ENCODE data around the gene KANTR. TPM values are rescaled to one million over a fixed set of nuclear protein-coding genes. Genes with fewer than 3 reads are reported as not detected.

The KANTR gene
- total and polyA plus RNA-seq, 2 of the 4 experiments (the other 2 are of a cell fraction), result 1.6 to 6.3 TPM

DNA sequence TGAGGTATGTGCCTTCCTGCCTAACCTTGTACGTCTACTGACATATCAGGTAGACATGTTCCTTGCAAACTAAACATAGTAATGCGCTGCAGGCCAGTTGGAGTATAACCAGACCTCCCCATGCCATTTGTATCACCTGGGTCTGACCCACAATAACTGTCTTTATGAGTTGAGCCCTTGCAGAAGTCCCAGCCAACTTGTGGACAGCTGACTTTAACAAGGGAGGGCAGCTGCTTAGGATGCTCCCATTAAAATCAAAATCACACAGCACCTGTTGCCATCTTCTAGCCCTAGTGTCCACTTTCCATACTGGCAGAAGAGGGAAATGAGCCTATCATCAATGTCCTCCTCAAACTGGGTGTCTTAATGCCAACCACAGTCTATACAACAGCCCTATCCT is 41.6 kb downstream of the KANTR start:
- in situ Hi-C loops (cut with MboI; ENCODE audit: low sequenced_read_pairs) (no loop called here), intact Hi-C loops (cut with micrococcal nuclease) (no loop called here), dilution Hi-C loops (cut with HindIII; ENCODE audit: low sequenced_read_pairs, unreplicated experiment) (no loop called here)
- Histone ChIP-seq H4K91ac (ENCODE audit: insufficient read depth, low read depth, low read length) (no peak overlapping the region), H3K27ac (ENCODE audit: insufficient read depth, low read length) (no peak overlapping the region), H4K5ac (ENCODE audit: low read depth, low read length) (no peak overlapping the region), H2BK20ac (ENCODE audit: low read depth, low read length) (no peak overlapping the region), H3K9me1 (ENCODE audit: insufficient read depth, low read length) (no peaks in the 10 kb centered on the region; the same call in 1 of the 2 replicates), H3K4me1 (ENCODE audit: control insufficient read depth, insufficient read depth, low read length) (no peaks in the 10 kb centered on the region), H3K9ac (ENCODE audit: low read depth, low read length) (no peak overlapping the region), H3K27me3 (ENCODE audit: control insufficient read depth, insufficient read depth, low read length) (peaks cover 9% of the 10 kb centered on the region), H3K4ac (ENCODE audit: low read depth, low read length) (no peak overlapping the region), H2AFZ (replicated peaks; ENCODE audit: low read length, poor library complexity) (no peak overlapping the region), H3K79me1 (ENCODE audit: low read depth in 1 of 2, low read length in 2 of 2) (no peaks in the 10 kb centered on the region), H3K56ac (ENCODE audit: extremely low read depth, insufficient read depth, low read length) (no peak overlapping the region), H2AK5ac (ENCODE audit: low read depth, low read length) (no peak overlapping the region), H2BK120ac (ENCODE audit: low read depth, low read length) (no peak overlapping the region), H3K4me2 (ENCODE audit: low read depth, low read length) (no peak overlapping the region), H3K4me3 (ENCODE audit: insufficient read depth, low read depth, low read length) (no peak overlapping the region), H4K20me1 (ENCODE audit: insufficient read depth, low read length) (0 out of 2 replicates have a peak, but pooled peaks cover 4% of the 10 kb centered on the region), H2BK15ac (ENCODE audit: low read depth, low read length) (no peak overlapping the region), H4K8ac (ENCODE audit: low read depth in 2 of 2, low read length in 2 of 2) (no peak overlapping the region), H3K18ac (ENCODE audit: low read depth, low read length) (no peak overlapping the region), H2BK5ac (ENCODE audit: low read depth, low read length, poor library complexity, severe bottlenecking) (no peak overlapping the region), H3K14ac (replicated peaks; ENCODE audit: low read depth, low read length) (no peak overlapping the region), H3K9me3 (ENCODE audit: control insufficient read depth, insufficient read depth, low read length) (no peaks in the 10 kb centered on the region), H3K36me3 (ENCODE audit: control insufficient read depth, insufficient read depth, low read length) (peaks cover 5% of the 10 kb centered on the region; the same call in 1 of the 2 replicates), H3K23ac (ENCODE audit: low read depth, low read length) (no peak overlapping the region), H2AK9ac (replicated peaks; ENCODE audit: low read depth, low read length, poor library complexity) (no peak overlapping the region)
- BruUV-seq (replicated peaks), result no TSS peak
- TF ChIP-seq NFE2L2 (IDR thresholded peaks at IDR 0.05; ENCODE audit: low read depth, low read length), result no peak
- TF ChIP-seq, protein P1, sequence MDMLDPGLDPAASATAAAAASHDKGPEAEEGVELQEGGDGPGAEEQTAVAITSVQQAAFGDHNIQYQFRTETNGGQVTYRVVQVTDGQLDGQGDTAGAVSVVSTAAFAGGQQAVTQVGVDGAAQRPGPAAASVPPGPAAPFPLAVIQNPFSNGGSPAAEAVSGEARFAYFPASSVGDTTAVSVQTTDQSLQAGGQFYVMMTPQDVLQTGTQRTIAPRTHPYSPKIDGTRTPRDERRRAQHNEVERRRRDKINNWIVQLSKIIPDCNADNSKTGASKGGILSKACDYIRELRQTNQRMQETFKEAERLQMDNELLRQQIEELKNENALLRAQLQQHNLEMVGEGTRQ (IDR thresholded peaks at IDR 0.05; ENCODE audit: low read depth, low read length), result no peak
- TF ChIP-seq, protein P2, sequence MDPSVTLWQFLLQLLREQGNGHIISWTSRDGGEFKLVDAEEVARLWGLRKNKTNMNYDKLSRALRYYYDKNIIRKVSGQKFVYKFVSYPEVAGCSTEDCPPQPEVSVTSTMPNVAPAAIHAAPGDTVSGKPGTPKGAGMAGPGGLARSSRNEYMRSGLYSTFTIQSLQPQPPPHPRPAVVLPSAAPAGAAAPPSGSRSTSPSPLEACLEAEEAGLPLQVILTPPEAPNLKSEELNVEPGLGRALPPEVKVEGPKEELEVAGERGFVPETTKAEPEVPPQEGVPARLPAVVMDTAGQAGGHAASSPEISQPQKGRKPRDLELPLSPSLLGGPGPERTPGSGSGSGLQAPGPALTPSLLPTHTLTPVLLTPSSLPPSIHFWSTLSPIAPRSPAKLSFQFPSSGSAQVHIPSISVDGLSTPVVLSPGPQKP (IDR thresholded peaks at IDR 0.05; ENCODE audit: borderline replicate concordance, low read depth, low read length), result no peak
- no peak for TF ChIP-seq BHLHE40 (IDR thresholded peaks at IDR 0.05; ENCODE audit: low read depth, low read length)
- TF ChIP-seq CHD1 (IDR thresholded peaks at IDR 0.05; ENCODE audit: low read depth, low read length), result no peak
- TF ChIP-seq, protein P3, sequence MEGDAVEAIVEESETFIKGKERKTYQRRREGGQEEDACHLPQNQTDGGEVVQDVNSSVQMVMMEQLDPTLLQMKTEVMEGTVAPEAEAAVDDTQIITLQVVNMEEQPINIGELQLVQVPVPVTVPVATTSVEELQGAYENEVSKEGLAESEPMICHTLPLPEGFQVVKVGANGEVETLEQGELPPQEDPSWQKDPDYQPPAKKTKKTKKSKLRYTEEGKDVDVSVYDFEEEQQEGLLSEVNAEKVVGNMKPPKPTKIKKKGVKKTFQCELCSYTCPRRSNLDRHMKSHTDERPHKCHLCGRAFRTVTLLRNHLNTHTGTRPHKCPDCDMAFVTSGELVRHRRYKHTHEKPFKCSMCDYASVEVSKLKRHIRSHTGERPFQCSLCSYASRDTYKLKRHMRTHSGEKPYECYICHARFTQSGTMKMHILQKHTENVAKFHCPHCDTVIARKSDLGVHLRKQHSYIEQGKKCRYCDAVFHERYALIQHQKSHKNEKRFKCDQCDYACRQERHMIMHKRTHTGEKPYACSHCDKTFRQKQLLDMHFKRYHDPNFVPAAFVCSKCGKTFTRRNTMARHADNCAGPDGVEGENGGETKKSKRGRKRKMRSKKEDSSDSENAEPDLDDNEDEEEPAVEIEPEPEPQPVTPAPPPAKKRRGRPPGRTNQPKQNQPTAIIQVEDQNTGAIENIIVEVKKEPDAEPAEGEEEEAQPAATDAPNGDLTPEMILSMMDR (conservative IDR thresholded peaks at IDR 0.05; ENCODE audit: low read depth, low read length), result no peak
- TF ChIP-seq RCOR1 (IDR thresholded peaks at IDR 0.05; ENCODE audit: insufficient replicate concordance, low read length), result no peak
- TF ChIP-seq MAZ (IDR thresholded peaks at IDR 0.05; ENCODE audit: borderline replicate concordance, low read depth, low read length), result no peak
- TF ChIP-seq MXI1 (IDR thresholded peaks at IDR 0.05; ENCODE audit: borderline replicate concordance, low read depth, low read length), result no peak
- TF ChIP-seq RFX5 (IDR thresholded peaks at IDR 0.05; ENCODE audit: low read depth, low read length), result no peak
- no peak for TF ChIP-seq FOS (IDR thresholded peaks at IDR 0.05; ENCODE audit: low read depth, low read length)
- TF ChIP-seq SMC3 (IDR thresholded peaks at IDR 0.05; ENCODE audit: low read depth, low read length), result no peak
- TF ChIP-seq MAFK (IDR thresholded peaks at IDR 0.05; ENCODE audit: low read depth, low read length), result no peak
- TF ChIP-seq RAD21 (IDR thresholded peaks at IDR 0.05; ENCODE audit: low read length), result no peak
- TF ChIP-seq CEBPB (IDR thresholded peaks at IDR 0.05; ENCODE audit: low read depth, low read length), result no peak
- no peak for TF ChIP-seq POLR2A (IDR thresholded peaks at IDR 0.05; ENCODE audit: low read depth, low read length)
- ATAC-seq (ENCODE audit: low read depth), result no peak
- CTCF ChIA-PET, result no interaction called here
- WGBS, 2 experiments (ENCODE audit: extremely low coverage in 2 of 2, insufficient read length in 1 of 2), result 100% methylated on average over 1 of the region's 2 CpGs; no CpG with 5 or more reads in 1 of the 2 experiments
- POLR2A ChIA-PET (ENCODE audit: unreplicated experiment), result no interaction called here
- DNase-seq, result no peak
